ENCODE measurements around the gene RSRP1.
A peak's percentile ranks its signal among the peaks of the same experiment; 100 is the strongest.

The RSRP1 gene

GRCh38 chr1:25197982-25198662, 49.1 kb downstream of the RSRP1 start:
- H3K9ac ChIP-seq (ENCODE audit: insufficient read length, low read depth), result no peak overlapping the region
- no peak overlapping the region for H3K4me3 ChIP-seq (ENCODE audit: insufficient read length, low read depth)
- TF ChIP-seq YY1 (IDR thresholded peaks at IDR 0.05; ENCODE audit: insufficient read depth, insufficient read length) (no peak), SUZ12 (IDR thresholded peaks at IDR 0.05; ENCODE audit: extremely low read depth, insufficient read depth, insufficient read length) (no peak), ZNF274 (IDR thresholded peaks at IDR 0.05; ENCODE audit: low read depth, low read length) (no peak)
- peaks cover 38% of the 10 kb centered on the region for H3K4me1 ChIP-seq (ENCODE audit: insufficient read depth, insufficient read length)
- no peaks in the 10 kb centered on the region for H3K9me3 ChIP-seq (ENCODE audit: insufficient read depth, low read length)
- H3K27me3 ChIP-seq (ENCODE audit: insufficient read depth, insufficient read length), result no peaks in the 10 kb centered on the region
- no peak for DNase-seq (ENCODE audit: low read depth, low spot score)
- H3K36me3 ChIP-seq (ENCODE audit: insufficient read depth, insufficient read length, low read length), result no peaks in the 10 kb centered on the region

- Histone ChIP-seq H3K9ac (ENCODE audit: insufficient read length, low read depth) (no peak overlapping the region), H3K4me3 (ENCODE audit: insufficient read length, low read depth) (no peak overlapping the region), H3K4me1 (ENCODE audit: insufficient read depth, insufficient read length) (peaks cover 44% of the 10 kb centered on the region), H3K27me3 (ENCODE audit: insufficient read depth, insufficient read length) (no peaks in the 10 kb centered on the region), H3K36me3 (ENCODE audit: insufficient read depth, insufficient read length, low read length) (no peaks in the 10 kb centered on the region), H3K9me3 (ENCODE audit: insufficient read depth, low read length) (no peaks in the 10 kb centered on the region)
- TF ChIP-seq SUZ12 (IDR thresholded peaks at IDR 0.05; ENCODE audit: extremely low read depth, insufficient read depth, insufficient read length), result no peak
- no peak for TF ChIP-seq YY1 (IDR thresholded peaks at IDR 0.05; ENCODE audit: insufficient read depth, insufficient read length)
- TF ChIP-seq ZNF274 (IDR thresholded peaks at IDR 0.05; ENCODE audit: low read depth, low read length), result no peak
- DNase-seq (ENCODE audit: low read depth, low spot score), result no peak
Observed at GRCh38 chr1:25197235-25197975, 49.8 kb downstream of the RSRP1 start.

- no peak overlapping the region for H3K9ac ChIP-seq (ENCODE audit: insufficient read length, low read depth)
- no peaks in the 10 kb centered on the region for H3K27me3 ChIP-seq (ENCODE audit: insufficient read depth, insufficient read length)
- H3K4me3 ChIP-seq (ENCODE audit: insufficient read length, low read depth), result no peak overlapping the region
- DNase-seq (ENCODE audit: low read depth, low spot score), result no peak
- H3K9me3 ChIP-seq (ENCODE audit: insufficient read depth, low read length), result no peaks in the 10 kb centered on the region
- peaks cover 46% of the 10 kb centered on the region for H3K4me1 ChIP-seq (ENCODE audit: insufficient read depth, insufficient read length)
- no peak for TF ChIP-seq YY1 (IDR thresholded peaks at IDR 0.05; ENCODE audit: insufficient read depth, insufficient read length)
- no peak for TF ChIP-seq ZNF274 (IDR thresholded peaks at IDR 0.05; ENCODE audit: low read depth, low read length)
- no peak for TF ChIP-seq SUZ12 (IDR thresholded peaks at IDR 0.05; ENCODE audit: extremely low read depth, insufficient read depth, insufficient read length)
- no peaks in the 10 kb centered on the region for H3K36me3 ChIP-seq (ENCODE audit: insufficient read depth, insufficient read length, low read length)
Observed at GRCh38 chr1:25196830-25197229, 50.4 kb downstream of the RSRP1 start.

DNA sequence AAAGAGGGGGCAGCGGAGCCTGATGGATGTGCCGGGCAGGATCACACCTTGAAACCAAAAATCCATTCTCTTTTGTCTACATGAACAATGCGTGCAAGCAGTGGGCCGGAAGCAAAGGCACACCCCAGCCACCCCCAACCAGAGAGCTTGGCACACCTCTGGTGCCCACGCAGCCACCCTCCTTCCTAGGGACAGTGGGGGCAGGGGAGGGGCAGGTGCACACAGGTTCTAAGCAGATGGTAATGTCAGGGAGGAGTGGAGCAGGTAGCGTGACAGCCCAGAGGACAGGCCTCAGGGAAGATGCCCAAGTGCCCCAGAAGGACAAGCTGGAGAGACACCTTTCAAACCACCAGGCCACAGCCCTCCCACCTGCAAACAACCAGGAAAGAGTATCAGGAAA, 51.4 kb downstream of the RSRP1 start:
- no peaks in the 10 kb centered on the region for H3K27me3 ChIP-seq (ENCODE audit: insufficient read depth, insufficient read length)
- DNase-seq (ENCODE audit: low read depth, low spot score), result no peak

DNA sequence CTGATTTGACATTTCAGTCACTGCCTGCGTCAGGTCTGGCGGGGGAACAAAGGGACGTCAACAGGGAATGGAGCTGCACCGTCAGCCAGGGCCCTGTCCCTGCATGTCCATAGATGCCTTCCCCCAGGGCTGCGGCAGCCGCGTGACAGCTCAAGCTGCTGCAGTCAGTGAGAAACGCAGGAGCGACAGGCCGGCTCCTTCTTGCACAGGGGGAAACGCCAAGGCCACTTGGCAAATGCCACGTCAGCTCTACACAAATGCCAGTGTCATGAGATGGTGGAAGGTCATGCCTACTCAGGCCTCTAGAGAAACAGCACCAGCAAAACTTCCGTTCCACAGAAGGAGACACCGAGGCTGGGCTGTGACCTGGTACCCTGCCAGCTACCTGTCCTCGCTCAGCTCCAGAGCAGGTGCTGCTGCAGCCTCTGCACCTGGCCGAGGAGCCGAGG, 52.7 kb downstream of the RSRP1 start:
- Histone ChIP-seq H3K4me1 (ENCODE audit: insufficient read depth, insufficient read length) (peaks cover 39% of the 10 kb centered on the region), H3K9ac (ENCODE audit: insufficient read length, low read depth) (peak overlapping the region; percentile 2), H3K9me3 (ENCODE audit: insufficient read depth, low read length) (no peaks in the 10 kb centered on the region), H3K36me3 (ENCODE audit: insufficient read depth, insufficient read length, low read length) (no peaks in the 10 kb centered on the region), H3K27me3 (ENCODE audit: insufficient read depth, insufficient read length) (no peaks in the 10 kb centered on the region), H3K4me3 (ENCODE audit: insufficient read length, low read depth) (no peak overlapping the region)
- no peak for DNase-seq (ENCODE audit: low read depth, low spot score)
- no peak for TF ChIP-seq YY1 (IDR thresholded peaks at IDR 0.05; ENCODE audit: insufficient read depth, insufficient read length)
- TF ChIP-seq SUZ12 (IDR thresholded peaks at IDR 0.05; ENCODE audit: extremely low read depth, insufficient read depth, insufficient read length), result no peak
- no peak for TF ChIP-seq ZNF274 (IDR thresholded peaks at IDR 0.05; ENCODE audit: low read depth, low read length)

More for the DNA sequence above, 51.4 kb downstream of the RSRP1 start:
- Histone ChIP-seq H3K4me3 (ENCODE audit: insufficient read length, low read depth) (no peak overlapping the region), H3K9ac (ENCODE audit: insufficient read length, low read depth) (no peak overlapping the region), H3K4me1 (ENCODE audit: insufficient read depth, insufficient read length) (peaks cover 47% of the 10 kb centered on the region), H3K9me3 (ENCODE audit: insufficient read depth, low read length) (no peaks in the 10 kb centered on the region), H3K36me3 (ENCODE audit: insufficient read depth, insufficient read length, low read length) (no peaks in the 10 kb centered on the region)
- TF ChIP-seq YY1 (IDR thresholded peaks at IDR 0.05; ENCODE audit: insufficient read depth, insufficient read length), result no peak
- no peak; the same call in 1 of the 2 replicates for TF ChIP-seq ZNF274 (IDR thresholded peaks at IDR 0.05; ENCODE audit: low read depth, low read length)
- no peak for TF ChIP-seq SUZ12 (IDR thresholded peaks at IDR 0.05; ENCODE audit: extremely low read depth, insufficient read depth, insufficient read length)

DNA sequence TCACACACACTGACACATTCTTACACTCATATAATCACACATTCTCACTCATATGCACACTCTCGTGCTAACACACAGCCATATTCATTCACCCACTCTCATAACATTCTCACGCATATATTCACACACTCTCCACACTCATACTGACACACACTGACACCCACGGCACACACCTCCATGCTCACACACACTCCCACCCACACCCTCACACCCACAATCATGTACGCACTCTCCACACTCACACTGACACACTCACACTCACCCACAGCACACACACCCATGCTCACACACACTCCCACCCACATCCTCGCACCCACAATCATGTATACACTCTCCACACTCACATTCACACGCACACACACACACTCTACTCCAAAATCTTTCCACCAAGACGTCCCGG, 53.2 kb downstream of the RSRP1 start:
- Histone ChIP-seq H3K9ac (ENCODE audit: insufficient read length, low read depth) (no peak overlapping the region), H3K27me3 (ENCODE audit: insufficient read depth, insufficient read length) (no peaks in the 10 kb centered on the region), H3K36me3 (ENCODE audit: insufficient read depth, insufficient read length, low read length) (no peaks in the 10 kb centered on the region), H3K9me3 (ENCODE audit: insufficient read depth, low read length) (no peaks in the 10 kb centered on the region), H3K4me1 (ENCODE audit: insufficient read depth, insufficient read length) (peaks cover 39% of the 10 kb centered on the region), H3K4me3 (ENCODE audit: insufficient read length, low read depth) (no peak overlapping the region)
- no peak for DNase-seq (ENCODE audit: low read depth, low spot score)
- TF ChIP-seq YY1 (IDR thresholded peaks at IDR 0.05; ENCODE audit: insufficient read depth, insufficient read length) (no peak), SUZ12 (IDR thresholded peaks at IDR 0.05; ENCODE audit: extremely low read depth, insufficient read depth, insufficient read length) (no peak), ZNF274 (IDR thresholded peaks at IDR 0.05; ENCODE audit: low read depth, low read length) (no peak)

GRCh38 chr1:25193229-25193628, 54.0 kb downstream of the RSRP1 start:
- H3K36me3 ChIP-seq (ENCODE audit: insufficient read depth, insufficient read length, low read length), result no peaks in the 10 kb centered on the region
- DNase-seq (ENCODE audit: low read depth, low spot score), result no peak
- H3K4me1 ChIP-seq (ENCODE audit: insufficient read depth, insufficient read length), result peaks cover 33% of the 10 kb centered on the region
- no peak for TF ChIP-seq YY1 (IDR thresholded peaks at IDR 0.05; ENCODE audit: insufficient read depth, insufficient read length)
- no peak for TF ChIP-seq ZNF274 (IDR thresholded peaks at IDR 0.05; ENCODE audit: low read depth, low read length)
- TF ChIP-seq SUZ12 (IDR thresholded peaks at IDR 0.05; ENCODE audit: extremely low read depth, insufficient read depth, insufficient read length), result no peak
- H3K4me3 ChIP-seq (ENCODE audit: insufficient read length, low read depth), result no peak overlapping the region
- peak overlapping the region; percentile 46 for H3K9ac ChIP-seq (ENCODE audit: insufficient read length, low read depth)
- no peaks in the 10 kb centered on the region for H3K9me3 ChIP-seq (ENCODE audit: insufficient read depth, low read length)
- H3K27me3 ChIP-seq (ENCODE audit: insufficient read depth, insufficient read length), result no peaks in the 10 kb centered on the region
